Stimulated activated CD4-positive, alpha-beta T cell treated with anti-CD3 and anti-CD28 coated beads, Interleukin-15, amount 100 ng/mL, for 1 hour (primary cell): ENCODE measurements around the gene SPHK1.

Experiments used
- DNase-seq, 2 donors: peaks; one replicate each; pipeline ENCODE4 v3.0.0-alpha.2; 2020; ENCODE audit warnings: low read depth in 1 of 2, low spot score in 1 of 2

Gene SPHK1

GRCh38 chr17:76431509-76431908, 47.1 kb downstream of the SPHK1 start:
- DNase-seq: no peak

GRCh38 chr17:76432004-76432403, 47.6 kb downstream of the SPHK1 start:
- DNase-seq: no peak

DNA sequence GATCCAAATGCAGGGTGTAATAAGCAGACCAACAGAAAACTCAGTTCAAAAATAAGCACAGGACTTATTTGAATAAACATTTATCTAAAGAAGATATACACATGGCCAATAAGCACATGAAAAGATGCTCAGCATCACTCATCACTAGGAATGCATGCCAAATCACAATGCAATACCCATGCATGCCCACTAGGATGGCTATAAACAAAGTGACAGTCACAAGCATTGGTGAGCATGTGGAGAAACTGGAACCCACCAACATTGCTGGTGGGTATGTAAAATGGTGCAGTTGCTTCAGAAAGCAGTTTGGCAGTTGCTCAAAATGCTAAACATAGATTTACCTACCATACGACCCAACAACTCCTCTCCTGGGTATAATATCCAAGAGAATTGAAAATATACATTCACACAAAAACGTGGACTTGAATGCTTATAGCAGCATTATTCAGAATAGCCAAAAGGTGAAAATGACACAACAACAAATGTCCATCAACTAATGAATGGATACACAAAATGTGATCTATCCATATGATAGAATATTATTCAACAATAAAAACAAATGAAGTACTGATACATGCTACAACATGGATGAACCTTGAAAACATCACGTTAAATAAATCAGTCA, 48.4 kb downstream of the SPHK1 start:
- no peak for DNase-seq

GRCh38 chr17:76433693-76434092, 49.3 kb downstream of the SPHK1 start:
- no peak for DNase-seq

GRCh38 chr17:76434870-76435269, 50.5 kb downstream of the SPHK1 start:
- no peak for DNase-seq

DNA sequence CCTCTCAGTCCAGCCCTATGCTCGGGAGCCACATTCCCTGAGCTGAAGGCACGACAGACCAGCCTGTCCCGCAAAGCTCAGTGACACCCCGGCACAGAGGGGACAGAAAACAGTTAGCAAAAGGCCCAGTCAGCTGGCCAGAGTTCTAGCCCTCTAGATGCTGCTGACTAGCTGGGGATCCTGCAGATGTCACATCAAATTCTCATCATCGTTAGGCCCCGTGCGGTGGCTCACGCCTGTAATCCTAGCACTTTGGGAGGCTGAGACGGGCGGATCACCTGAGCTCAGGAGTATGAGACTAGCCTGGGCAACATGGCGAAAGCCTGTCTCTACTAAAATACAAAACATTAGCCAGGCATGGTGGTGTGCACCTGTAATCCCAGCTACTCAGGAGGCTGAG, 51.3 kb downstream of the SPHK1 start:
- no peak for DNase-seq
